ENCODE results near the gene LEMD3.
"Not testable (repeated sequence)": the region's sequence is repeated elsewhere in the genome, so short reads cannot be mapped to it uniquely, and the experiment has no call there.

LEMD3 gene

DNA sequence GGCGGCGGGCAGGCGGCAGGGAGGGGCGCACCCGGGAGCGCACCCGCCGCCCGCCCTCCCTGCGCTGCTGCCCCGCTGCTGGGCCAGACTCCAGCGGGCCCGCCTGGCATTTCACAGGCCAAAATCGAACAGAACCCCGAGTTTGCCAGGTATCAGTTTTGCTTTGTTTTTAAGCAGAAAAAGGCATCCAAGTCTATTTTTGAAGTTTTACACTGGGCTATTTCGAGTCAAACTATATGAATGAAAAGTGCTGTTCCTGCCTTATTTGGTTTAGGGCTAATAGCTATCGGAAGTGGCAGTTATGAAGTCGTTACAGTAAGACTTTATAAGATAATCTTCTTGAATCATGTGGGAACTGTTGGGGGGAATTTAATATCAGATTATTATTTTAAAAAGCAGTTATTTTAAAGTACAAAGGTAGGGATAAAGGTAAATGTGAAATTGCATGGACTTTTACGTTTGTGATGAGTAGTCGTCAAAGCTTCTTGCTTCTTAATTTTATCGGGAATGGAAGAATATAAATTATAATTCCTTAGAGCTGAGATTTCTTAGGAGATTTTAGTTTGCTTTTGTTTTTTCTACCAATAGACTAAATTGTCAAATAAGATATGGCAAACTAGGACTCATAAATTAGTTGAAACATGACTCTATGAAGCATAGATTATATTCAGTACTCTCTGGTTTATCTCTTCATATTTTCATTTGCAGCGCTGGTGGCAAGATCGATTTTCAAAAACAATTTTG is 110.2 kb downstream of the LEMD3 start:
- no peak for DNase-seq (ENCODE audit: low spot score)

DNA sequence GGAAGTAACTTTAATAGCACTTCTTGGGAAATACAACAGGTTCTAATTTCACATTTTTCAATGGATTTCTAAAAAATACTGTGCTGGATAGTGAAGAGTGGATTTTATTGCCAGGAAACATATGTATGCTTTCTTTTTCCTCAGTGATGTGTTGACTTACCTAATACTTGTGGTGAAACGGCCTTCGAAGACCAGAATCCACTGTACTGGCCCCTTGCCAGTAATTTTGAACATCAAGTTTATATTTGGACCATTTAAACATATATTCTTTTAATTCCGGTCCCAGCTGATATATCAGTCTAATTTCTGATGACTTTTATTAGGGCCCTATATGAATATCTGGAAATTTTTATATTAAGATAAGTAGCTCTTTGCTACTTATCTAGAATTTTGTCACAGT is 110.9 kb downstream of the LEMD3 start:
- DNase-seq (ENCODE audit: low spot score): no peak

DNA sequence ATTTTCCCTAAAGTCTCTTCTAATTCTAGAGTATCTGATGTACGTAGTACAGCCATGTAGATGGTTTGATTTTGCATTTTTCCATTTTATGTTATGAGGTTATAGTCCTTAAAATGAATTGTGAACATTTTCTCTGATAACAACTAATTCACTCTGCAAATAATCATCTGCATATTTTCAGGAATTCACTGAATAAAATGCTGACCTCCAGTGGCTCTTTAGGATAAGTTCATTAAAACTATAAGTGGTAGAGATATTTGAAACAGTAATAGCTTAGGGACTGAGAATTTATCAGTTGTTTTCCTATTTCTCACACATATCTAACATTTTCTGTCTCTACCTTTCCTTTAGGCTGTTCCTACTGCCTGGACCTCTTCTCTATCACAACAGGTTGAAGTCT is 113.5 kb downstream of the LEMD3 start:
- no peak for DNase-seq (ENCODE audit: low spot score)

DNA sequence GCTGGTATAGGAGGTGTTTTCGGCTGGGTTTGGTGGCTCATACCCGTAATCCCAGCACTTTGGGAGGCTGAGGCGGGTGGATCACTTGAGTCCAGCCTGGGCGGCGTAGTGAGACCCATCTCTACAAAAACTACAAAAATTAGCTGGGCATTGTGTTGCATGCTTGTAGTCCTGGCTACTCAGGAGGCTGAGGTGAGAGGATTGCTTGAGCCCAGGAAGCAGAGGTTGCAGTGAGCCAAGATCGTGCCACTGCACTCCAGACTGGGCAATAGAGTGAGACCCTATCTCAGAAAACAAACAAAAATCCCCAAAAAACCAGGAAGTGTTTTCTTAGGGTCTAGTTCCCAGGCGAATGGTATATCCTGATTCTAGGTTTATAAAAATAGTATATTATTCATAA is 116.1 kb downstream of the LEMD3 start:
- not testable (repeated sequence) for DNase-seq (ENCODE audit: low spot score)

DNA sequence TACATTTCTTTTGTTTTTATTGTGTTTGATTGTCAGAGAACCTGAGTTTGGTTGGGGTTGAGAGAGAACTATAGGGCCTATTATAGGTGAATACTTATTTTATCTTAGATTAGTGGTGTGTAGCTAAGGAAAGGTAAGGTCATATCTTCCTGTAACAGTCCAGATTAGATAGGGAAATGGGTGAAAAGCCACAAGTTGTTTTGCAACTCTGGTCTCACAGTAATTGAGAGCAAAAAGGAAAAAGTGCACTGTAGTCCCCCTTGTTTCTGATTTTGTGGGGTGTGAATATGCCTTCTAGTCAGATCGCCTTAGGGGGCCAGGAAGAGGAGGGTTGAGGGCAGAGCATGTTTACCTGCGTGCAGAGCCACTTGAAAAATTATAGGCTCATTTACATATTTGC is 118.0 kb downstream of the LEMD3 start:
- DNase-seq (ENCODE audit: low spot score): no peak

DNA sequence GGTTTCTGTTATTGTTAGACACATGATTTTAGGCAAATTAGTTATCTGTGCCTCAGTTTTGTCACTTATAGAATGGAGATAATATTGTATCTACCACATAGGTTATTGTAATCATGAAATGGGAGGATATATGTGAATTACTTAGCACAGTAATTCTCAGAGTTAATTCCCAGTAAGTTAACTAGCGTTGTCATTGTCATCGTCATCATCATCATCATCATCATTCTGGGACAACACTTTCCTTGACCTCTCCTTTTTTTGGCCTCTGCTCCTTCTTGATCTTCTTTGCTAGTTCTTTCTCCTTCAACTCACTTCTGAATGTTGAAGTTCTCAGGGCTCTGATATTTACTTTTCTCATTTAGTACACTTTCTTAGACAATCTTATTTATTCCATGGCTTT is 122.9 kb downstream of the LEMD3 start:
- no peak for DNase-seq (ENCODE audit: low spot score)

DNA sequence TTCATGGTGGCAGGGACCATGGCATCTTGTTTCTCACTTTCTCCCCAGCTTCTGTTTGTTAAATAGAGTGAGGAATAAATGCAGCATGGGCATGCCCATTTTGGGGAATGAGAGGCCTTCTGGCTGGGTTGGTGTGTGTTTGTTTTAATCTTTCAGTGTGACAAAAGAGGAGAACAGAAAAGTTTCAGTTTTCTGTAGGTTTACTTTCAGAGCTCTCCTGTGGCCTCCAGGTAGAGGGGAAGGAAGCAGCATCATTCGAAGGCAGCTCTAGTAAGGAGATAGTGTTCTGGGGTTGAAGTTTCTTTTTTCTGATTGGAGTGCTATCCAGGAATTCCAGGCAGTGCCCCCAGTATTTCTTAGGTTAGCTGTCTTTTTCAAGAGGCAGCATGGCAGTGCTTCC is 124.4 kb downstream of the LEMD3 start:
- no peak for DNase-seq (ENCODE audit: low spot score)

DNA sequence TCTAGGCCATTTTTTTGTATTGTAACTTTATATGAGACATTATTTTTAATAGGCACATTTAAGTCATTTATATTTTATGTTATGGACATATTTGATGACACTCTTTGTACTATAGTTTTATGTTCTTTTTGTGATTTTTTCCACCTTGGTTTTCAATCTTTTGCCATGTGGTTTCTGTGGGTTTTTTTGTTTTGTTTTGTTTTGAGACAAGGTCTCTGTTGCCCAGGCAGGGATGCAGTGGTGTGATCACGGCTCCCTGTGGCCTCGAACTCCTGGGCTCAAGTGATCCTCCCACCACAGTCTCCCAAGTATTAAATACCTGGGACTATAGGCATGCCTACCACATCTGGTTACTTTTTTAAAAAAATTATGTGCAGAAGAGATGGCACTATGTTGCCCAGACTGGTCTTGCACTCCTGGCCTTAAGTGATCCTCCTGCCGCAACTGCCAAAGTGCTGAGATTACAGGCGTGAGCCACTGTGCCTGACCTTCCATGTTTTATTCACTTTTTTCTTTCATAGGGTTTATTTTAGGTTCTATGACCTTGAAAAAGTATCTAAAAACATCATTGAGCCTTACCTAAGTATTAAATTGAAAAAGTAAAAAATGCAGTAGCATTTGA is 125.4 kb downstream of the LEMD3 start:
- DNase-seq (ENCODE audit: low spot score): no peak

DNA sequence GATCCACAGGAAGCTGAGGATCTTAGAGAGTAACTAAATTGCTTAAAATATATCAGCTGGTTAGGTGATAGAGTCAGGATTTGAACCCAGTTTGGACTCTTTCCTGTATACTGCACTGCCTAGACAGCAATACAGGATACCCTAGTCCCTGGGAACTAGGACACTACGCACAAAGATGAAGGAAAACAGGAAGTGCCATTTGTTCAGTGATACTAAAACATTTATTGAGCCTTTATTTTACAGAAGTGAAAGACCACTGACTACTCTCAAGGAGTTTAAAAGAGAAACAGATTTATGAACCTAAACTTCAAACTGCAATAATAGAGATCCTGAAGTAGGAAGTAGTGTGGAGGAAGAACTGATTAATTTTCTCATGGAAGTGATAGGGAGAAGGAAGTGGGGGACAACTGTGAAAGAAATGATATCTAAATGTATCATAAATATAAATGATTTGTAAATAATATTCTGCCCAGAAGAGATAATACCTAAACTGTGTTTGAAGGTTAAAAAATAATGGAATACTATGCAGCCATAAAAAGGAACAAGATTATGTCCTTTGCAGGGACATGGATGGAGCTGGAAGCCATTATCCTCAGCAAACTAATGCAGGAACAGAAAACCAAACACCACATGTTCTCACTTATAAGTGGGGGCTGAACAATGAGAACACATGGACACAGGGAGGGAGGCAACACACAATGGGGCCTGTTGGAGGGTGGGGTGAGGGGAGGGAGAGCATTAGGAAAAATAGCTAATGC is 127.3 kb downstream of the LEMD3 start:
- DNase-seq (ENCODE audit: low spot score): no peak

Measured in pons (tissue), 1 donor.